IMR-90 (cell line): Measurements from ENCODE around the gene GADL1. TPM values are rescaled to one million over a fixed set of nuclear protein-coding genes. Genes with fewer than 3 reads are reported as not detected.

ENCODE experiments used
- ATAC-seq: fragments of 200-7000 bp; cut with Tn5 transposase; 2 replicates; pipeline ENCODE4 v1.9.1; 2020; ENCODE audit warnings: low read depth, mild to moderate bottlenecking, moderate library complexity
- BruUV-seq: library from RNA; stranded (reverse); fragments of 400-500 nt; replicated peaks from 2 replicates; lab custom pipeline; 2021; lab: Mats Ljungman, UMichigan
- CTCF ChIA-PET: fragments of 300-600 bp; formaldehyde crosslinking; extraction: SDS; loops from one replicate; lab custom pipeline; 2021; ENCODE audit warnings: antibody characterized with exemption; lab: Yijun Ruan, JAX
- POLR2A ChIA-PET: fragments of 300-600 bp; sonication (Branson Sonifier 250); formaldehyde crosslinking; loops from one replicate; lab custom pipeline; 2022; ENCODE audit warnings: antibody characterized with exemption; ENCODE audit not compliant: unreplicated experiment; lab: Charles Lee
- DNase-seq: peaks from one replicate; pipeline ENCODE4 v3.0.0; 2013
- H2AFZ ChIP-seq: replicated peaks from 2 replicates; pipeline ENCODE3; 2013; ENCODE audit warnings: low read length, mild to moderate bottlenecking; ENCODE audit not compliant: poor library complexity
- H2AK5ac ChIP-seq: 2 replicates; pipeline ENCODE4 v1.6.1; 2013; ENCODE audit warnings: low read depth, low read length, inconsistent platforms
- H2AK9ac ChIP-seq: replicated peaks from 2 replicates; pipeline ENCODE3; 2013; ENCODE audit warnings: mild to moderate bottlenecking, low read depth, low read length, moderate library complexity; ENCODE audit not compliant: poor library complexity
- H2BK120ac ChIP-seq: 2 replicates; pipeline ENCODE4 v1.6.1; 2013; ENCODE audit warnings: low read depth, low read length, inconsistent platforms
- H2BK15ac ChIP-seq: 3 replicates; pipeline ENCODE4 v1.6.1; 2013; ENCODE audit warnings: low read depth, low read length, inconsistent platforms
- H2BK20ac ChIP-seq: 2 replicates; pipeline ENCODE4 v1.6.1; 2013; ENCODE audit warnings: low read depth, mild to moderate bottlenecking, inconsistent platforms, low read length, moderate library complexity
- H2BK5ac ChIP-seq: 2 replicates; pipeline ENCODE4 v1.6.1; 2013; ENCODE audit warnings: mild to moderate bottlenecking, low read depth, low read length, inconsistent platforms; ENCODE audit not compliant: poor library complexity, severe bottlenecking
- H3K14ac ChIP-seq: replicated peaks from 2 replicates; pipeline ENCODE4 v1.6.1; 2013; ENCODE audit warnings: low read depth, low read length, inconsistent platforms
- H3K18ac ChIP-seq: 2 replicates; pipeline ENCODE4 v1.6.1; 2013; ENCODE audit warnings: low read depth, low read length, control low read depth
- H3K23ac ChIP-seq: 2 replicates; pipeline ENCODE4 v1.6.1; 2013; ENCODE audit warnings: low read depth, low read length, inconsistent platforms
- H3K27ac ChIP-seq: 2 replicates; pipeline ENCODE4 v1.5.1; 2013; ENCODE audit warnings: mild to moderate bottlenecking, control low read depth, low read length; ENCODE audit not compliant: insufficient read depth
- H3K27me3 ChIP-seq: 2 replicates; pipeline ENCODE4 v1.6.1; 2013; ENCODE audit warnings: low read length; ENCODE audit not compliant: control insufficient read depth, insufficient read depth
- H3K36me3 ChIP-seq: 2 replicates; pipeline ENCODE4 v1.6.1; 2013; ENCODE audit warnings: low read length, mixed read lengths; ENCODE audit not compliant: control insufficient read depth, insufficient read depth
- H3K4ac ChIP-seq: 2 replicates; pipeline ENCODE4 v1.6.1; 2013; ENCODE audit warnings: low read depth, low read length, inconsistent platforms
- H3K4me1 ChIP-seq: 2 replicates; pipeline ENCODE4 v1.6.1; 2013; ENCODE audit warnings: low read length, mixed read lengths; ENCODE audit not compliant: control insufficient read depth, insufficient read depth
- H3K4me2 ChIP-seq: 2 replicates; pipeline ENCODE4 v1.6.1; 2013; ENCODE audit warnings: low read depth, mild to moderate bottlenecking, control low read depth, low read length, moderate library complexity
- H3K4me3 ChIP-seq: 2 replicates; pipeline ENCODE4 v1.5.1; 2013; ENCODE audit warnings: low read depth, mild to moderate bottlenecking, control low read depth, low read length, moderate library complexity; ENCODE audit not compliant: insufficient read depth
- H3K56ac ChIP-seq: 2 replicates; pipeline ENCODE4 v1.6.1; 2013; ENCODE audit warnings: low read length, inconsistent platforms; ENCODE audit not compliant: insufficient read depth; ENCODE audit errors: extremely low read depth
- H3K79me1 ChIP-seq, 2 experiments: 2 replicates each; pipeline ENCODE4 v1.6.1; 2013; ENCODE audit warnings: low read length in 2 of 2, inconsistent platforms in 1 of 2, low read depth in 1 of 2
- H3K9ac ChIP-seq: 2 replicates; pipeline ENCODE4 v1.6.1; 2013; ENCODE audit warnings: low read depth, low read length, control low read depth
- H3K9me1 ChIP-seq: 2 replicates; pipeline ENCODE4 v1.6.1; 2013; ENCODE audit warnings: low read length, inconsistent platforms; ENCODE audit not compliant: insufficient read depth
- H3K9me3 ChIP-seq: 2 replicates; pipeline ENCODE4 v1.6.1; 2013; ENCODE audit warnings: low read length; ENCODE audit not compliant: control insufficient read depth, insufficient read depth
- H4K20me1 ChIP-seq: 2 replicates; pipeline ENCODE4 v1.6.1; 2013; ENCODE audit warnings: low read length, inconsistent platforms; ENCODE audit not compliant: insufficient read depth
- H4K5ac ChIP-seq: 2 replicates; pipeline ENCODE4 v1.6.1; 2013; ENCODE audit warnings: mild to moderate bottlenecking, low read depth, low read length, control low read depth
- H4K8ac ChIP-seq, 2 experiments: 2 replicates each; pipeline ENCODE4 v1.6.1; 2013; ENCODE audit warnings: low read depth in 2 of 2, low read length in 2 of 2, control low read depth in 1 of 2, inconsistent platforms in 1 of 2
- H4K91ac ChIP-seq: 2 replicates; pipeline ENCODE4 v1.6.1; 2013; ENCODE audit warnings: low read depth, low read length, inconsistent platforms; ENCODE audit not compliant: insufficient read depth
- CHD1 ChIP-seq: IDR thresholded peaks from 2 replicates; pipeline ENCODE4 v1.6.1; 2012; ENCODE audit warnings: low read depth, low read length, improper control_type of control experiment
- RAD21 ChIP-seq: IDR thresholded peaks from 2 replicates; pipeline ENCODE4 v1.6.1; 2012; ENCODE audit warnings: low read length, improper control_type of control experiment
- WGBS, 2 experiments: methylation state at CpG; one replicate each; pipeline versions ENCODE4 v1.1.5 to v1.1.7; 2013; ENCODE audit warnings: missing lambda C conversion rate in 2 of 2; ENCODE audit not compliant: insufficient read length in 1 of 2; ENCODE audit errors: extremely low coverage in 2 of 2; 5-methylcytosine and 5-hydroxymethylcytosine counted together
- dilution Hi-C: fragments of 300-500 bp; cut with HindIII; formaldehyde crosslinking; loops from one replicate; pipeline ENCODE4 v1.14.3; 2018; ENCODE audit warnings: low sequenced_read_pairs; ENCODE audit not compliant: unreplicated experiment
- in situ Hi-C: fragments of 300-500 bp; cut with MboI; formaldehyde crosslinking; loops from 3 replicates; pipeline ENCODE4 v1.14.3; 2019; ENCODE audit warnings: low sequenced_read_pairs, inconsistent platforms, mixed read lengths
- intact Hi-C: fragments of 100-400 bp; cut with micrococcal nuclease; formaldehyde crosslinking; loops from 2 replicates; pipeline ENCODE4 v1.10.0; 2022
- polyA plus RNA-seq, 3 experiments: library from polyadenylated mRNA; depleted of rRNA; stranded (reverse); fragments of >200 nt; gene quantifications; 2 replicates each; pipeline ENCODE4 v1.2.3, GENCODE V29; 2012; ENCODE audit warnings: low replicate concordance in 1 of 3
- total RNA-seq: library from RNA; depleted of rRNA; stranded (reverse); fragments of >200 nt; gene quantifications from 2 replicates; pipeline ENCODE4 v1.2.3, GENCODE V29; 2012
- TF ChIP-seq, protein P1 (sequence below): conservative IDR thresholded peaks from 2 replicates; pipeline ENCODE4 v1.5.1; 2012; ENCODE audit warnings: mild to moderate bottlenecking, low read depth, low read length, improper control_type of control experiment

GADL1 gene
- total and polyA plus RNA-seq, 2 of the 4 experiments (the other 2 are of a cell fraction) = not detected

DNA sequence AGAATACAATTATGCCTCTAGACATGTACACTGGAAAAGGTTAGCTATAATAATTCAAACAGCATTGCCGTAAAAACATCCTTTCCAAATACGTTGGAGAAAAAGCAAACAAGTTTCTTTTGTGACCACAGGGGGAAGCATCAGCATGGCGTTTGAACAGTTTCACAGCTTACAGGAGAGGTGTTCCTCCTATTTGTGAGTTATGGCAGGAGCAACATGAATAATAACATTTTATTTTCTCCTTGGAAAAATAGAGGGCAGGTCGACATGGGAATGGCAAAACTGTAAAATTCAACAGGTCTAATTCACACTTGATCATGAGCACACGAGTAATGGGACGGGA lies 39.7 kb upstream of the GADL1 start:
- Histone ChIP-seq H3K4me2 (peak overlapping the region; percentile 1; the same call in 1 of the 2 replicates), H3K4me3 (no peak overlapping the region)

More for the DNA sequence above, 39.7 kb upstream of the GADL1 start:
- Histone ChIP-seq H3K56ac (no peak overlapping the region), H3K14ac (no peak overlapping the region), H3K79me1 (no peaks in the 10 kb centered on the region), H4K91ac (no peak overlapping the region), H4K20me1 (no peaks in the 10 kb centered on the region), H2AK5ac (no peak overlapping the region), H3K27me3 (no peaks in the 10 kb centered on the region), H2BK5ac (no peak overlapping the region), H3K23ac (no peak overlapping the region), H2AK9ac (no peak overlapping the region), H4K5ac (no peak overlapping the region), H3K27ac (no peak overlapping the region), H2BK20ac (no peak overlapping the region), H2BK120ac (no peak overlapping the region), H2AFZ (no peak overlapping the region), H3K4ac (no peak overlapping the region), H4K8ac (no peak overlapping the region), H3K9me3 (no peaks in the 10 kb centered on the region), H3K18ac (no peak overlapping the region), H3K9ac (no peak overlapping the region), H2BK15ac (no peak overlapping the region), H3K9me1 (no peaks in the 10 kb centered on the region), H3K4me1 (no peaks in the 10 kb centered on the region), H3K36me3 (no peaks in the 10 kb centered on the region)
- ChIA-PET CTCF (interaction anchor here (1.0 to 1.4 kb wide), 3 partner anchors 20 to 598 kb away, joined by 3 to 4 read pairs (median 3); partner anchors contain the start of gene STT3B), POLR2A (no interaction called here)
- intact Hi-C loops (loop anchor here (1.0 kb wide), 1 partner anchor 198 kb away; no protein-coding TSS in a partner anchor), dilution Hi-C loops (no loop called here), in situ Hi-C loops (no loop called here)
- ATAC-seq (peak; percentile 46; the same call in 1 of the 2 replicates), DNase-seq (peak; percentile 37)
- WGBS, 2 experiments = no CpG with 5 or more reads among the region's 6 CpGs
- BruUV-seq = no TSS peak
- TF ChIP-seq, protein P1, sequence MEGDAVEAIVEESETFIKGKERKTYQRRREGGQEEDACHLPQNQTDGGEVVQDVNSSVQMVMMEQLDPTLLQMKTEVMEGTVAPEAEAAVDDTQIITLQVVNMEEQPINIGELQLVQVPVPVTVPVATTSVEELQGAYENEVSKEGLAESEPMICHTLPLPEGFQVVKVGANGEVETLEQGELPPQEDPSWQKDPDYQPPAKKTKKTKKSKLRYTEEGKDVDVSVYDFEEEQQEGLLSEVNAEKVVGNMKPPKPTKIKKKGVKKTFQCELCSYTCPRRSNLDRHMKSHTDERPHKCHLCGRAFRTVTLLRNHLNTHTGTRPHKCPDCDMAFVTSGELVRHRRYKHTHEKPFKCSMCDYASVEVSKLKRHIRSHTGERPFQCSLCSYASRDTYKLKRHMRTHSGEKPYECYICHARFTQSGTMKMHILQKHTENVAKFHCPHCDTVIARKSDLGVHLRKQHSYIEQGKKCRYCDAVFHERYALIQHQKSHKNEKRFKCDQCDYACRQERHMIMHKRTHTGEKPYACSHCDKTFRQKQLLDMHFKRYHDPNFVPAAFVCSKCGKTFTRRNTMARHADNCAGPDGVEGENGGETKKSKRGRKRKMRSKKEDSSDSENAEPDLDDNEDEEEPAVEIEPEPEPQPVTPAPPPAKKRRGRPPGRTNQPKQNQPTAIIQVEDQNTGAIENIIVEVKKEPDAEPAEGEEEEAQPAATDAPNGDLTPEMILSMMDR = peak; percentile 41
- TF ChIP-seq RAD21 (peak; percentile 55), CHD1 (no peak)
